ENCODE results near the gene MILR1. TPM values are rescaled to one million over a fixed set of nuclear protein-coding genes. Genes with fewer than 3 reads are reported as not detected.

MILR1 gene, protein sequence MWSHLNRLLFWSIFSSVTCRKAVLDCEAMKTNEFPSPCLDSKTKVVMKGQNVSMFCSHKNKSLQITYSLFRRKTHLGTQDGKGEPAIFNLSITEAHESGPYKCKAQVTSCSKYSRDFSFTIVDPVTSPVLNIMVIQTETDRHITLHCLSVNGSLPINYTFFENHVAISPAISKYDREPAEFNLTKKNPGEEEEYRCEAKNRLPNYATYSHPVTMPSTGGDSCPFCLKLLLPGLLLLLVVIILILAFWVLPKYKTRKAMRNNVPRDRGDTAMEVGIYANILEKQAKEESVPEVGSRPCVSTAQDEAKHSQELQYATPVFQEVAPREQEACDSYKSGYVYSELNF
- total RNA-seq, result 3.0 and 7.9 TPM in 2 replicates

DNA sequence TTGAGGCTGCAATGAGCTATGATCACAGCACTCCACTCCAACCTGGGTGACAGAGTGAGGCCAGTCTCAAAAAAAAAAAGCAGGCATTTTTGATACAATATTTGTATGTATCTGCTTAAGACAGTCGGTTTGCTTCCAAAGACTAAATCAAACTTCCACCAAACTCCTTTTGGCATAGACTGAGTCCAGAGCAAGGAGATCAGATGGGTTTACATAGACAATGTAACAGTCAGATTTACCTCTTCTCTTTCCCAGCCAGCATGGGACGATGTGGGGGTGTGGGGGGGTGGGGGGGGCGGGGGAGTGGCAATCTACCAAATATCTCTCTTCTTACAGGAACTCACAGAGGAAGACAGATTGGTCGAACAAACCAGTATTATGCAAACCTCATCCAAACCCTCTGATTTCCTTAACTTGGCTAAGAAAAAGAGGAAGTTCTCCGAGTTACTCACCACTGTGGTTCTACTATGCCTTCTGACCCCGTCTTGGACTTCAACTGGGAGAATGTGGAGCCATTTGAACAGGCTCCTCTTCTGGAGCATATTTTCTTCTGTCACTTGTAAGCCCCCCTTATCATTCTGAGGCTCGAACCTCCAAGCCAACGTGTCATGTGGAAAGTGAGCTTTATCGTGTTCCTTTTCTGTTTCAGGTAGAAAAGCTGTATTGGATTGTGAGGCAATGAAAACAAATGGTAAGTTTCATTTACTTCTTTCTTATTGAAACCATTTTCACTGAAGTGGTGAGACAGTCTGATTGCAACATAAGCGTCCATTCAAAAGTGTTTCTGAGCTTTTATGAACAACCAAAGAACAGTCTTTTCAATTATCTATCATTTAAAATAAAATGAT lies at the start of gene MILR1:
MILR1 (plus strand) TSS at position 451 of the 848 bp plus-strand sequence; CDS start at position 505, 54 bp downstream.

DNA sequence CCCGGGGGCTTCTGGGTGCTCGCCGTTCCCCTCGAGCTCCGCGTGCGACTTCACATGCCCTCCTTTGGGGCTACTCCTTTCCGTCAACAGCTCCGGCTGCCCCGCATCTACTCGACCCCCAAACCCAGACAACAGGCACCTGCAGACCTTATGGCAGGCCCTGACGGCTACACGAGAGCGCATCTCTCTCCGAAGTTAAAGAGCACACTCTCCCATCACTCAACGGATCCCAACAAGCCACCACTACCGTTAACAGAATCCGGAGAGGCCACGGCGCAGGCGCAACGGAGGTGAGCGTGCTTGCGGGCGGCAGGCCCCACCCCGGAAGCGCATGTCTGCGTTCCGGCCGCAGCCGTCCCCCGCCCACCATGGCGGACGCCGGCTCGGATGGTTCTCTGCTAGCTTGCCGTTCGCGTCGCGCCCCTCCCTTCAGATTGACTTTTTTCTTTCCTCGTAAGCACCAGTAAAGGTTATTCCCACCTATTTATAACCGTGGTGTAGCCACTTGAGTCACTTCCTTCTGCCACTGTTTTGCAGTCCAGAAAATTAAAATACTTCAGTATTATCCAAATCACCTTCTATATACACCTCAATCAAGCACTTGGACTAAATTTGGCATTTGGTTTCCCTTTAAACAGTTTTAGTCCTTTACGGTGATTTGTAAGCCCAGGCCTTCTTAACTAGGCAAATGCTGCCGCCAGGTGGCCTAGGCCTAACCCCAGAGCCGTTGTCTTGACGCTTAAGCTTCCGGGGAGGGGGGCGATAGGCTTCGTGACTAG lies 48.1 kb downstream of the MILR1 start, which contains the start of gene POLG2:
POLG2 (minus strand) TSS at position 269 of the 779 bp plus-strand sequence; CDS start at position 183, 86 bp downstream.

DNA sequence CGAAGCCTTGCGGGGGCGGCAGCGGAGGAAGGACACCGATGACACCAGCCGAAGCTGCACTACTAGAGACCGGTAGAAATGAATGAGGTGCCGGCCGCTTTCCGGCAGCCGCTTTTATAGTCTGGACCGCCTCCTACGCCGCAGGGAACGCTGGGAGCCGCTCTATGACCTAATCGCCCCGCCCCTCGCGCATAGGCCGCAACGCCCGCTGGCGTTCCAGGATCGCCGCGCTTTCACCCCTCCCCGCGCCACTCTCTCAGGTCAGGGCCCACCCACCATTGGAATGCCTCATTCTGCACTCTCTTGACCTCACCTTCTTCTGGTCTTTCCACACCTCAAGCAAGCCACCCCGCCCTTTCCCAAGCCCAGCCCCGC lies 57.3 kb downstream of the MILR1 start, which contains the start of gene DDX5:
DDX5 (minus strand) TSS at position 89 of the 375 bp plus-strand sequence. CDS start 170 bp downstream, outside the sequence.

GRCh38 chr17:64506576-64507412 lies 57.9 kb downstream of the MILR1 start, which contains the start of gene CEP95:
TSS of gene CEP95 (plus strand) at chr17:64506977. CDS start at chr17:64507098, 121 bp downstream.

Other genes with a start within 250 kb of the MILR1 start
- 11.8 and 20.6 TPM in 2 replicates for gene TEX2, start 185.9 kb upstream of the MILR1 start, total RNA-seq
- 0.09 and 0.16 TPM in 2 replicates for gene PECAM1, start 58.3 kb upstream of the MILR1 start, total RNA-seq
- gene POLG2, start 47.9 kb downstream of the MILR1 start, total RNA-seq, result 16.1 and 22.0 TPM in 2 replicates
- gene DDX5, start 57.2 kb downstream of the MILR1 start, total RNA-seq, result 296 and 462 TPM in 2 replicates
- gene CEP95, start 57.9 kb downstream of the MILR1 start, total RNA-seq, result 25.7 and 27.3 TPM in 2 replicates
- gene SMURF2, start 213.2 kb downstream of the MILR1 start, total RNA-seq, result 56.3 and 72.4 TPM in 2 replicates

Measured in bronchial smooth muscle cell (primary cell).